Activated naive CD4-positive, alpha-beta T cell treated with anti-CD3 and anti-CD28 coated beads, Interleukin-2, amount 10 ng/mL, durations not matched to agents 7 days and 5 days (primary cell): ENCODE results near the gene SEL1L2.
A peak's percentile ranks its signal among the peaks of the same experiment; 100 is the strongest.
"Not testable (repeated sequence)": the region's sequence is repeated elsewhere in the genome, so short reads cannot be mapped to it uniquely, and the experiment has no call there.

Experiments used
- CTCF ChIA-PET: fragments of 350-600 bp; sonication (Branson Sonifier 250); formaldehyde crosslinking; loops from one replicate; lab custom pipeline; 2021; ENCODE audit warnings: antibody characterized with exemption; lab: Charles Lee
- DNase-seq: peaks from one replicate; pipeline ENCODE4 v3.0.0-alpha.2; 2020
- H3K27ac Mint-ChIP-seq: one replicate; pipeline ENCODE4 v1.8.0; 2021; ENCODE audit warnings: mild to moderate bottlenecking, moderate library complexity, mixed read lengths
- H3K27me3 Mint-ChIP-seq: one replicate; pipeline ENCODE4 v1.8.0; 2021; ENCODE audit warnings: mild to moderate bottlenecking, mixed read lengths
- H3K36me3 Mint-ChIP-seq: one replicate; pipeline ENCODE4 v1.8.0; 2021; ENCODE audit warnings: mixed read lengths
- H3K4me1 Mint-ChIP-seq: one replicate; pipeline ENCODE4 v1.8.0; 2021; ENCODE audit warnings: mixed read lengths
- H3K4me3 Mint-ChIP-seq: one replicate; pipeline ENCODE4 v1.8.0; 2021; ENCODE audit warnings: mild to moderate bottlenecking, moderate library complexity, mixed read lengths
- H3K9me3 Mint-ChIP-seq: one replicate; pipeline ENCODE4 v1.8.0; 2021; ENCODE audit warnings: mixed read lengths

Gene SEL1L2, protein sequence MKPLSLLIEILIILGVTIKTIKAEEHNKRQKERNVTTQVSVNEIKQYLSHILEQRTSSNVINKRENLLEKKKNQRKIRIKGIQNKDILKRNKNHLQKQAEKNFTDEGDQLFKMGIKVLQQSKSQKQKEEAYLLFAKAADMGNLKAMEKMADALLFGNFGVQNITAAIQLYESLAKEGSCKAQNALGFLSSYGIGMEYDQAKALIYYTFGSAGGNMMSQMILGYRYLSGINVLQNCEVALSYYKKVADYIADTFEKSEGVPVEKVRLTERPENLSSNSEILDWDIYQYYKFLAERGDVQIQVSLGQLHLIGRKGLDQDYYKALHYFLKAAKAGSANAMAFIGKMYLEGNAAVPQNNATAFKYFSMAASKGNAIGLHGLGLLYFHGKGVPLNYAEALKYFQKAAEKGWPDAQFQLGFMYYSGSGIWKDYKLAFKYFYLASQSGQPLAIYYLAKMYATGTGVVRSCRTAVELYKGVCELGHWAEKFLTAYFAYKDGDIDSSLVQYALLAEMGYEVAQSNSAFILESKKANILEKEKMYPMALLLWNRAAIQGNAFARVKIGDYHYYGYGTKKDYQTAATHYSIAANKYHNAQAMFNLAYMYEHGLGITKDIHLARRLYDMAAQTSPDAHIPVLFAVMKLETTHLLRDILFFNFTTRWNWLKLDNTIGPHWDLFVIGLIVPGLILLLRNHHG

DNA sequence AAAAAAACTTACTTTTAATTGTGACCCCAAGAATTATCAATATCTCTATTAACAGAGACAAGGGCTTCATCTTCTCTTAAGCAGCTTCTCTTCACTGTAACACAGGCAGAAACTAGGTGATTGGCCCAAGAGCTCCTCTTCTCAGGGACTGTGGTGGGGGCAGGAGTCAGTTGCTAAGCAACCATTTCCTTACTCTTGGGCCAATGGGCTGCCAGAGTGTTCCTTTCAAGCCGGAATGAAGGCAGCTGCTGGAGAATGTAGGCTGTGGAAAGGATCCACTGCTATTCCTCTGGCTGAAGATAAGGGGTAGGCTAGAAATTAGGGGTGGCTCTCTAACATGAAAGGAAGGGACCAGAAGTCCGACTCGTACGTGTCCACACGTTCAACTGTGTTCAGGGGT lies at the start of gene SEL1L2:
Gene SEL1L2, minus strand, starts transcription at position 150 of the 400 bp plus-strand sequence. Its CDS starts 80 bp downstream, at position 70.
- Mint-ChIP-seq H3K4me1 (peaks cover 3% of the 10 kb centered on the region), H3K36me3 (no peaks in the 10 kb centered on the region), H3K27me3 (peaks cover 7% of the 10 kb centered on the region), H3K27ac (no peak within 1 kb of the TSS), H3K9me3 (peaks cover 17% of the 10 kb centered on the region), H3K4me3 (no peak within 1 kb of the TSS)
- DNase-seq, result no peak
- CTCF ChIA-PET, result no interaction called here

DNA sequence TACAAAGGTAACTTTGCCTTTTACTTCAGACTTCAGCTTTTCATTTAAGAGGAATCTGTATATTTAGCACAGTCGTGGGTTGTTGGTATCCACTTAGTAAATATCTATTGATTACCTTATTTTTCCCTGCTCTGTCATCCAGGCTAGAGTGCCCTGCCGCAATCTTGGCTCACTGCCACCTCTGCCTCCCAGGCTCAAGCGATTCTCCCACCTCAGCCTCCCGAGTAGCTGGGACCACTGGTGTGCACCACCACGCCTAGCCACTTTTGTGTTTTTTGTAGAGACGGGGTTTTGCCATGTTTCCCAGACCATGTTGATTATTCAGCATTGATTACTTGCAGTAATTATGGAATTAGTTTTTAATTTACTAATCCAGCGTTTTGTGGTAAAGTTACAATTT lies 46.2 kb upstream of the SEL1L2 start:
- Mint-ChIP-seq H3K36me3 (no peaks in the 10 kb centered on the region), H3K4me1 (no peaks in the 10 kb centered on the region), H3K4me3 (no peak overlapping the region), H3K9me3 (no peaks in the 10 kb centered on the region), H3K27ac (no peak overlapping the region), H3K27me3 (no peaks in the 10 kb centered on the region)
- CTCF ChIA-PET, result no interaction called here
- DNase-seq, result no peak

DNA sequence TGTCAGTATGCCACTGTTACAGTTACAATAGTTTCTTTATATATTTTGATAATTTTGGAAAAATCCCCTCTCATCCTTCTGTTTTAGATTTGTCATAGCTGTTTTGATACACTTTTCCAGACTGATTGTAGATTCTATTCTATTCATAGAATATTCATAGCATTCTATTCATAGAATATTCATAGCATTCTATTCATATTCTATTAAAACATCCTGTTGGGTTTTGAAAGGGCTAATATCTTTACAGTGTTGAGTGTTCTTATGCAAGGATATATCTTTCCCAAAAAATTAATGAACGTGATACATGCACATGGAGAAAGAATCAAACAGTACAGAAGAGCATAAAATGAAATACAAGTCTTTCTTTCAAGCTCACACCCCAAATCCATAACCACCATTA lies 42.9 kb upstream of the SEL1L2 start:
- CTCF ChIA-PET, result no interaction called here
- Mint-ChIP-seq H3K27me3 (no peaks in the 10 kb centered on the region), H3K36me3 (no peaks in the 10 kb centered on the region), H3K4me1 (no peaks in the 10 kb centered on the region), H3K4me3 (no peak overlapping the region), H3K9me3 (no peaks in the 10 kb centered on the region), H3K27ac (no peak overlapping the region)
- DNase-seq, result no peak

DNA sequence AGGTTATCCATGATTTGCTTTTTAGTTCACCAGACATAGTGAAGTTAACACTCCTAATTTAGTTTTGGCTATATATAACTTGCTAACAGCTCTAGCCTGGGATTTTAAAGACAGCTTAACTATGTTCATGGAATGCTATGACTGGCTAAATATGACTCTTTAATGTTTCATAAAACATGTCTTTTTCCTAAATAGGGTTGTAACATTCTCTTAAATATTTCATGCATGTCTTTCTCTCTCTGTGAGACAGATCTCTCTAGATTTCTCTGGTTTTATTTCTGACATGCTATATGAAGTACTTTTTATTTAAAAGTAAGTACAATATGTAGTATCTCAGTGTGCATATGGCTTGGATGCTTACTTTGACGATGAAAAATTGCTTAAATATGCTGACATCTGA lies 40.6 kb upstream of the SEL1L2 start:
- CTCF ChIA-PET, result no interaction called here
- Mint-ChIP-seq H3K4me3 (no peak overlapping the region), H3K27ac (no peak overlapping the region)

DNA sequence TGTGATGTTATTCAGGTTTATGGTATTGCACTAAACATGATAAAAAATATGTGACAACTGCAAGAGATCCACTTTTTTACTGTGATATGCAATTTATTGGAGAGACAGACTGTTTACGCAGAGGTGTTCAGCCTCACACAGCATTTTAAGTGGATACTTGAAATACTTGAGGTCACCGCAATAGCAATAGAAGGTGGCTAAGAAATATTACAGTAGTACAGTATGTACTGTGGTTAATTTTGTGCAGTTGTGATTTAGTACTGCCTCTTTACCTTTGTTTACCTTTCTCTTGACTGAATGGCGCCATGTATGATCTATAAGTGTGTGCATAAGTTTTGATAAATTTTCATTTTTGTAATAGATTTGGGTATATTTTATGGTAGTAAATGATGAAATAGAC lies 22.3 kb upstream of the SEL1L2 start:
- H3K27me3 Mint-ChIP-seq, result no peaks in the 10 kb centered on the region
- no peaks in the 10 kb centered on the region for H3K4me1 Mint-ChIP-seq
- peaks cover 7% of the 10 kb centered on the region for H3K9me3 Mint-ChIP-seq
- H3K27ac Mint-ChIP-seq, result no peak overlapping the region
- DNase-seq, result no peak
- no peaks in the 10 kb centered on the region for H3K36me3 Mint-ChIP-seq
- CTCF ChIA-PET, result no interaction called here
- no peak overlapping the region for H3K4me3 Mint-ChIP-seq

More for the DNA sequence above, 40.6 kb upstream of the SEL1L2 start:
- Mint-ChIP-seq H3K27me3 (no peaks in the 10 kb centered on the region), H3K36me3 (no peaks in the 10 kb centered on the region), H3K9me3 (peaks cover 3% of the 10 kb centered on the region), H3K4me1 (no peaks in the 10 kb centered on the region)
- DNase-seq, result no peak

DNA sequence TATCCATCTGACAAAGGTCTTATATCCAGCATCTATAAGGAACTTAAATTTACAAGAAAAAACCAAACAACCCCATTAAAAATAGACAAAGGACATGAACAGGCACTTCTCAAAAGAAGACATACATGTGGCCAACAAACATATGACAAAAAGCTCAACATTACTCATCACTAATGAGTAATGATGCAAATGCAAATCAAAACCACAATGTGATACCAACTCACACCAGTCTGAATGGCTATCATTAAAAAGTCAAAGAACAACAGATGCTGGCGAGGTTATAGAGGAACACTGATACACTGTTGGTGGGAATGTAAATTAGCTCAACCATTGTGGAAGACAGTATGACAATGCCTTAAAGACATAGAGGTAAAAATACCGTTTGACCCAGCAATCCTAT lies 18.8 kb upstream of the SEL1L2 start:
- CTCF ChIA-PET, result no interaction called here

DNA sequence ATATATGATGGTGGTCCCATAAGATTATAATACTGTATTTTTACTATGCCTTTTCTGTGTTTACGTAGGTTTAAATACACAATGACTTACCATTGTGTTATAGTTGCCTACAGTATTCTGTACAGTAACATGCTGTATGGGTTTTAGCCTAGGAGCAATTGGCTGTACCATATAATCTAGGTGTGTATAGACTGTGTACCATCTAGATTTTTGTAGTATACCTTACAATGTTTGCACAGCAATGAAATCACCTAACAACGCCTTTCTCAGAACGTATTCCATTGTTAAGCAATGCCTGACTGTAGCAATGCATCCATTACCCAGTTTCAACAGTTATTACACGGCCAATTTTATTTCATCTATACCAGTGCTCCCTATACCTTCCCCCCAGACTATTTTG lies 15.6 kb upstream of the SEL1L2 start:
- H3K4me1 Mint-ChIP-seq, result no peaks in the 10 kb centered on the region
- no peaks in the 10 kb centered on the region for H3K36me3 Mint-ChIP-seq
- no peak overlapping the region for H3K27ac Mint-ChIP-seq
- no peaks in the 10 kb centered on the region for H3K27me3 Mint-ChIP-seq
- H3K9me3 Mint-ChIP-seq, result no peaks in the 10 kb centered on the region
- CTCF ChIA-PET, result no interaction called here
- H3K4me3 Mint-ChIP-seq, result no peak overlapping the region
- DNase-seq, result no peak

More for the DNA sequence above, 18.8 kb upstream of the SEL1L2 start:
- Mint-ChIP-seq H3K4me1 (no peaks in the 10 kb centered on the region), H3K9me3 (peaks cover 4% of the 10 kb centered on the region), H3K36me3 (no peaks in the 10 kb centered on the region), H3K27me3 (no peaks in the 10 kb centered on the region), H3K27ac (no peak overlapping the region), H3K4me3 (no peak overlapping the region)
- DNase-seq, result no peak

DNA sequence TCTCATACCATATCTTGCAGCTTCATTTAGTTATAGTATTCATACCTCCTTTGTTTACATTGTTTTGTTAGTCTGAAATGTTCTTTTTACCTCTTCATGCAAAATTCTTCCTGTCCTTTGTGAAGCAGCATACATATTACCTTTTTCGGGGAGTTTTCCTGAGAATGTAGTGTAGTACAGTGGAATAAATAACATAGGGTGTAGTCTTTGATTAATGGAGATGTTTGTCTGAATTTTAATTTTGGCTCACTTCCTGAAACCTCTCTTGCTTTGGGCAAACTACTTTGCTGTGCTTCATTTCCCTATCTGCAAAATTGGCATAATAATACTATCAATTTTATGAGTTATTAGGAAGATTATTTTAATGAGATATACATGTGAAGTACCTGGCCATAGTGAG lies 10.5 kb upstream of the SEL1L2 start:
- no peak for DNase-seq
- Mint-ChIP-seq H3K4me3 (no peak overlapping the region), H3K27me3 (peaks cover 8% of the 10 kb centered on the region), H3K4me1 (peaks cover 5% of the 10 kb centered on the region), H3K27ac (no peak overlapping the region), H3K9me3 (peaks cover 5% of the 10 kb centered on the region), H3K36me3 (no peaks in the 10 kb centered on the region)
- CTCF ChIA-PET, result no interaction called here

DNA sequence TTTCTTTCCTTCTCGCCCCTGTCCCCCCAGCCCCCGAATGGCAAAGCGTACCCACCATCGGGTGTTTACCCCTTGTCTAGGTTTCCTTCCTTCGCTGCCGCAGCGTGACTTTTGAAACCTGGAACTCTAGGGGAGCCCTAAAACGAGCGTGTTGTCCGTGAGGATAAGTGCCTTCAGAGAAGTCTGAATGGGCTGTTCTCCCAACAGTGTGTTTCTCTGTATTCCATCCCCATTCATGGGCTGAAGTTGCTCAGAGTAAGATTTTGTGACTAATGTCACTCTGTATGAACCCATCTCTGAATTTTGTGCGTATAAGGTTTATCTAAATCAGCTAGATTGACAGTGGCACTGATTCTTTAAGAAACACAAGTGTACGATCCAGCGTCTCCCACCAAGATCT lies 5.9 kb upstream of the SEL1L2 start:
- H3K4me1 Mint-ChIP-seq, result peaks cover 8% of the 10 kb centered on the region
- H3K36me3 Mint-ChIP-seq, result no peaks in the 10 kb centered on the region
- peaks cover 20% of the 10 kb centered on the region for H3K27me3 Mint-ChIP-seq
- DNase-seq, result no peak
- CTCF ChIA-PET, result no interaction called here
- peaks cover 19% of the 10 kb centered on the region for H3K9me3 Mint-ChIP-seq
- peak overlapping the region; percentile 57 for H3K4me3 Mint-ChIP-seq
- no peak overlapping the region for H3K27ac Mint-ChIP-seq

DNA sequence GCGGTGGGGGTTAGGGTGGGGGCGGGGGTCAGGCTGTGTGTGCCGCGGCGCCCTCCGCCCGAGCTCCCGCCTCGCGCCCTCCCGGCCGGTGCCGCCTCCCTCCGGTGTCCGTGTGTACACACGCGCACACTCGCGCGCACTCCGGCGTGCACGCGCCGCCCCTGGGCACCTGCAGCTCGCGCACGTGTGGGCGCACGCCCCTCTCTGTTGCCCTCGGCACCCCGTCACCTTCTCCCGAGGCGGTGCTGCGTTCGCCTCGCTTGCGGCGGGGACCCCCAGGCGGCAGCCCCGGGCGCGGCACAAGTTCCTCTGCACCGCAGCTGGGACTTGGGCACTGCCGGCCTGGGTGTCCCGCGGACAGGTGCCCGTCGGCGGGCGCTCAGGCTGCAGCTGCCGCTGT lies 5.4 kb upstream of the SEL1L2 start:
- CTCF ChIA-PET, result no interaction called here

DNA sequence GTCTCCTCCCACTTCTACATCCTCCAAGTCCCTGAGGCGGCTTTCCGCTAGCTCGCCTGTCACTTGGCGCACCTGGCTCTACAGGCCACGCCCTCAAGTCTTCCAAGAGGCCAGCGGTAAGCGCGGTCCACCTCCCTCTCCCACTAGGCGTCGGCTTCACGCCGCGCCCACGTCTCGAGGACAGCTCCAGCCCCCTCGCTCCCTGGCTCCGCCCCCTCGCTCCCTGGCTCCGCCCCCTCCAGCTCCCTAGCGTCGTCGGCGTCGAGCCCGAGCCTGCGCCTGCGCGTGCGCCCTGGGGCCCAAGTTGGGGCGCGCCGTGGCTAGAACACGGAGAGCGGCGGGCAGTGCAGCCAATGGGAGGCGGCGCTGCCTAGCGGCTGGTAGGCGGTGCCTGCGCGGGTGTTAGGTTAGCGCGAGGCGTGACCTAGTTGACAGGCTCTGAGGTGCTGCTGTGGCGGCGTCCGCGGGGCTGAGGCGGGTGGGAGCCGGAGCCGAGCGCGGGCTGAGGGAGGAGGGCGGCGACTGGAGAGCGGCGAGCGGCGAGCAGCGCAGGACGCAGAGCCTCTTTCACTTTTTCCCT lies 4.8 kb upstream of the SEL1L2 start, which contains the start of gene MACROD2:
Gene MACROD2, plus strand, starts transcription at position 431 of the 580 bp plus-strand sequence.
- Mint-ChIP-seq H3K36me3 (no peaks in the 10 kb centered on the region), H3K4me3 (peak within 1 kb of the TSS; percentile 57), H3K9me3 (peaks cover 22% of the 10 kb centered on the region), H3K27me3 (peaks cover 20% of the 10 kb centered on the region), H3K27ac (no peak within 1 kb of the TSS), H3K4me1 (peaks cover 8% of the 10 kb centered on the region)
- peak; percentile 40 for DNase-seq
- CTCF ChIA-PET, result no interaction called here

More for the DNA sequence above, 5.4 kb upstream of the SEL1L2 start:
- H3K27ac Mint-ChIP-seq, result no peak overlapping the region
- no peaks in the 10 kb centered on the region for H3K36me3 Mint-ChIP-seq
- H3K4me3 Mint-ChIP-seq, result no peak overlapping the region
- peaks cover 19% of the 10 kb centered on the region for H3K9me3 Mint-ChIP-seq
- DNase-seq, result no peak
- peaks cover 8% of the 10 kb centered on the region for H3K4me1 Mint-ChIP-seq
- H3K27me3 Mint-ChIP-seq, result peaks cover 20% of the 10 kb centered on the region

DNA sequence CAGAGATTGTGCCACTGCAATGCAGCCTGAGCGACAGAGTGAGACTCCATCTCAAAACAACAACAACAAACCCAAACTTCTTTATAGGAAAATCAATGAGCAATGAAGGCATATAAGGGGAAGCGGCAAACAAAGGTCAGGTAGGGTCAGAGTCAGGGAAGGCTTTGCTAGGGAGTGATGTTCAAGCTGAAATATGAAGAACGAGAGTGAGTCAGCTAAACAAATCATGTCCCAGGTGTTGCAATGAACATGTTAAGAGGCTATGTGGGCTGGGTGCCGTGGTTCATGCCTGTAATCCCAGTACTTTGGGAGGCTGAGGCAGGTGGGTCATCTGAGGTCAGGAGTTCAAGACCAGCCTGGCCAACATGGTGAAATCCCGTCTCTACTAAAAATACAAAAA lies 1.5 kb upstream of the SEL1L2 start:
- CTCF ChIA-PET, DNase-seq, H3K4me3 Mint-ChIP-seq, H3K36me3 Mint-ChIP-seq, H3K4me1 Mint-ChIP-seq: not testable (repeated sequence)
- Mint-ChIP-seq H3K9me3 (peaks cover 22% of the 10 kb centered on the region), H3K27me3 (peaks cover 20% of the 10 kb centered on the region), H3K27ac (peak overlapping the region; percentile 49)

DNA sequence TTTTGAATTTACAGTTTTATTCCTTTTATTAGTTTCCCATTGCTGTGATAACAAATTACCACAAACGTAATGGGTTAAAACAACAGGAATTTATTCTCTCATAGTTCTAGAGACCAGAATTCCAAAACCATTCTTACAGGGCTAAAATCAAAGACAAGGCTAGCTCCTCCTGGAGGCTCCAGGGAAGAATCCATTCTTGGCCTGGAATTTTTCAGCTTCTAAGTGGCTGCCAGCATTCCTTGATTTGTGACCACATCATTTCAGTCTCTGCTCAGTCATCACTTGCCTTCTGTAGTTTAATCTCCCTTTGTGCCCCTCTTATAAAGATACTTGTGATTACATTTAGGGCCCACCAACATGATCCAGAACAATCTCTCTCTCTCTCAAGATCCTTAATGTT lies 897 bp upstream of the SEL1L2 start:
- peaks cover 15% of the 10 kb centered on the region for H3K27me3 Mint-ChIP-seq
- H3K27ac Mint-ChIP-seq, result no peak overlapping the region
- H3K4me3 Mint-ChIP-seq, result no peak overlapping the region
- peaks cover 19% of the 10 kb centered on the region for H3K9me3 Mint-ChIP-seq
- no peaks in the 10 kb centered on the region for H3K36me3 Mint-ChIP-seq
- peaks cover 5% of the 10 kb centered on the region for H3K4me1 Mint-ChIP-seq
- DNase-seq, result no peak
- CTCF ChIA-PET, result no interaction called here

DNA sequence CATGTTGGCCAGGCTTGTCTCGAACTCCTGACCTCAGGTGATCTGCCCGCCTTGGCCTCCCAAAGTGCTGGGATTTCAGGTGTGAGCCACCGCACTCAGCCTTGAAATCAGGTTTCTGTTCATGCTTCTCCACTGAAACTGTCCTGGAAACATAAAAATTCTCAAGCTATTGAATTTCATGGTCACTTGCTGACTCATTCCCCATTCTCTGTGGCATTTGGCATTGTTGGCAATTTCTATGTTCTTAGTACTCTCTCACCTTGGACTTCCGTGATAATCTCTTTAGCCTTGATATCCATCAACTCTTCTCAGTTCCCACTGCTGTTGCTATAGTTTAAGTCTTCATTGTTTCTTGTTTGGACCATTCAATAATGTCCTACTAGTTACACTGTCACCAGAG lies 6.2 kb downstream of the SEL1L2 start:
- no peak overlapping the region for H3K27ac Mint-ChIP-seq
- DNase-seq, result no peak
- H3K4me3 Mint-ChIP-seq, result no peak overlapping the region
- H3K4me1 Mint-ChIP-seq, result no peaks in the 10 kb centered on the region
- H3K9me3 Mint-ChIP-seq, result no peaks in the 10 kb centered on the region
- no peaks in the 10 kb centered on the region for H3K27me3 Mint-ChIP-seq
- no peaks in the 10 kb centered on the region for H3K36me3 Mint-ChIP-seq
- CTCF ChIA-PET, result no interaction called here
